T-helper 1 cell (primary cell): Measurements from ENCODE around the gene PNMA6A.
"Not testable (repeated sequence)": the region's sequence is repeated elsewhere in the genome, so short reads cannot be mapped to it uniquely, and the experiment has no call there.

Experiments
- DNase-seq, 5 donors: peaks; one replicate each; pipeline ENCODE4 v3.0.0-alpha.2; 2012 to 2020
- total RNA-seq, 4 donors: gene quantifications; one replicate each; lab custom pipeline; 2026; lab: John Stamatoyannopoulos, UW

The PNMA6A gene
- 0 to 0.23 (median 0.06) reads per million in 4 donors for total RNA-seq

DNA sequence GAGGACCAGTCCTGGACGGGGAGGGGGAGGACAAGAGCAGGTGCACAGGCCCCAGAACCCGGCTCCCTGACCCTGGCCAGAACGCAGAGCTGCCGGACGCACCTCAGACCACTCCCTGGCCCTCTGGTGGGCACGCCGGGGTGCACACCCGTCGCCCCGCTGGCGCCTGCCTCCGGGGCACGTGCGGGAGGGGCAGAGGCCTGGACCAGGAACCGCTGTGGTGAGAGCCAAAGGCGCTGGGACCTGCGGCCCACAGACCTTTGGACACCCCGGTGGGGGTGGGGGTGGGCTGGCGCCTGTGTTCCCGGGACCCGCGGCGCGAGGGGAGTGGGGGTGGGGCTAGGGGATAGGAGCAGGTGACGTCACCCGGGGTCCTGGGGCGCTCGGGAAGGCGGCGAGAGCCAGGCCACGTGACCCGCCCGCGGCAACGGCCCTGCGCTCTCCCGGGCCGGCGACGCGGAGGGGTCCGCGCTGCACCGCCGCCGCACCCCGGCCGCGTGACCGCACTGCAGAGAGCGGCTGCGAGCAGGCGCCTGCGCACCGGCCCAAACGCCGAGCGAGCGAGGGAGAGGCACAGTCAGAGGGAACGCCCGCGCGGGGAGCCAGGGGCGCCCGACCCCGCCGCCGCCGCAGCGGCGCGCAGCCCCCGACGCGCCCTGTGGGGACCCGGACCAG, at the start of gene PNMA6A:
TSS of gene PNMA6A (plus strand) at position 546 of the 675 bp plus-strand sequence. CDS start 609 bp downstream, outside the sequence.
- DNase-seq, result not testable (repeated sequence)

GRCh38 chrX:153026501-153026900, 45.8 kb upstream of the PNMA6A start:
- DNase-seq, result not testable (repeated sequence)

DNA sequence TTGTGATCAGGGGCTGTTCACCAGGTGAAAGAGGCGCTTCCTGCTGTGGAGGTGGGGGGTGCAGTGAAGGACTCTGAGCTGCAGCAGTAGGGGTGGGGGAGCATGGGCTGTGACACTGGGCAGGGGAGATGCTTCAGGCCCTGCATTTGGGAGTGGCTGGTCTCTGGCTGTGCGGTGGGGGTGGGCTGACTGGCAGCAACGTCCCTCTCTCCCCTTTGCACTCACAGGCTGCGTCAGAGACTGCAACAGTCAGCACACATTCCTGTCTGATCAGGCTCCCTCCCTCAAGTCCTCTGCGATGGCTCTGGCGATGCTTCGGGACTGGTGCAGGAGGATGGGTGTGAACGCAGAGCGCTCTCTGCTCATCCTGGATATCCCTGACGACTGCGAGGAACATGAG, 43.8 kb upstream of the PNMA6A start:
- DNase-seq, result peak in 1 of 5 donors; percentile 17

DNA sequence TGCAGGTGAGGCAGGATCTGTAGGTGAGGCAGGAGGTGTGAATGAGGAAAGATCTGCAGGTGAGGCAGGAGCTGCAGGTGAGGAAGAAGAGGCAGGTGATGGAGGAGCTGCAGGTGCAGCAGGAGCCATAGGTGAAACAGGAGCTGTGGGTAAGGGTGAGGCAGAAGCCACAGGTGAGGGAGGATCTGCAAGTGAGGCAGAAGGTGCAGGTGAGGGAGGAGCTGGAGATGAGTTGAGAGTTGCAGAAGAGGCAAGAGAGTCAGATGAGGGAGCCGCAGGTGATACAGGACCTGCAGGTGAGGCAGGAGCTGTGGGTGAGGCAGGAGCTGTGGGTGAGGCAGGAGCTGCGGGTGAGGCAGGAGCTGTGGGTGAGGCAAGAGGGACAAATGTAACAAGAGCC, 43.1 kb upstream of the PNMA6A start:
- no peak for DNase-seq

DNA sequence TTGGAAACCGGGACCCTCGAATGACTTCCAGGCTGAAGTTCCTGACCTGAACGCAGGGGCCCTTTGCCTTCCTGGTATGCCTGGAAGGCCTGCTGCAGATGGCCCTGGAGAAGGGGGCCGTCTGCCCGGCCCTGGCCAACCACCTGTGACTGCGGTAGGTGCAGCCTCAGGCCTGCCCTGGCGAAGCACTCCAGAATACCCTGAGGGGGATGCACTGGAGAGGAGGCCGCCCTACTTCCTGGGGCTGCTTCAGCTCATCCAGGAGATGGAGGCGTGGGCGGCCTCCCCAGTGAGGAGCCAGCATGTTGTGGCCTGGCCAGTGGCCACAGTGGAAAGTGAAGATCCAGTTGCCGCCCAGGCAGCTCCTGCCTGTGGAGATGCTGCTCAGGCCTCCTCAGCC, 42.4 kb upstream of the PNMA6A start:
- DNase-seq, result no peak

DNA sequence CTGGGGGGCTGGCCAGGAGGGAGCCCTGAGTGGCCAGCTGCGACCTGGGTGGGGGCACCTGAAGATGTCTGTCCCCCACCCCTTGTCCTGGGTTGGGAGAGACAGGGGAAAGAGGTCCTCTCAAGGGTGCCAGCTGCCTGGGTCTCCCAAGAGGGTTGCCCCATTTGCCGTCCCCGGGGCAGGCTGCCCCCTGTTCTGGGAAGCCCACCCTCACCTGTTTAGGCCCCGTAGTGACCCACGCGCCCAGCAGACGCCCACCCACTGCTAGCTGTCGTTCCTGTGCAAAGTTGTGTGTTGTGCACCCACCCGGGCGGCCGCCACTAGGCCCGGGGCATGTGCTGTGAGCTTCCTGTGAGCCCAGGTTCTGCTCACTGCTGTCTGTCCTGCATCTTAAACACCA, 41.5 kb upstream of the PNMA6A start:
- DNase-seq, result no peak

DNA sequence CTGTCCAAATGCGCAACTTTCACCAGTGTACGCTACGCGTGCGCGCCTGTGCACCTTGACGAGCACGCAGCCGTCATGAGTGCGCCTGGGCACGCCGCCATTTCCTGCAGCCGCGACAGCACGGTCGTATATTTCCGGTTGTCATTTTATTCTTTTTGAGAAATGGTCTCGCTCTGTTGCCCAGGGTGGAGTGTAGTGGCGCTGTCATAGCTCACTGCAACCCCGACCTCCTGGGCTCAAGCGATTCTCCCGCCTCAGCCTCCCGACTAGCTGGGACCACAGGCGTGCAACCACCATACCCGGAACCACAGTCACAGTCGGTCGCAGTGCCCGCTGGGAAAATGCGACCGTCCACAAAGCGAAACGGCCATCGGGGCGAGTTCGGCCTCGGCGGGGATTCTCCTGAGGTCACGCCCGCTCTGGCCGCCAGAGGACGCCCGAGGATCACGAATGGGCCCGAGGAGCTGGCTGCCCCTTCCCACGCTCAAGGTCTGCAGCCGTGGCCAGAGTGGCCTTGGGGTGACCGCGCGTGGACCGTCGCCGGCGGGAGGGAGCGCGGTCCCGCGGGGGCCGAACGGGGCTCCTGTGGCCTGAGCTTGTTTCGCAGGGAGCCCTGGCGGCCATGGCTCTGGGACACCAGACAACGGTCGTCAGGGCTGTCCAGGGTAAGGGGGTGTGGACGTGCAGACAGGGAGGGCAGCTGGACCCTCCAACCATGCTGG, 39.7 kb upstream of the PNMA6A start:
- DNase-seq, result peak in 4 of 5 donors; percentile 37 to 63 (median 45)

DNA sequence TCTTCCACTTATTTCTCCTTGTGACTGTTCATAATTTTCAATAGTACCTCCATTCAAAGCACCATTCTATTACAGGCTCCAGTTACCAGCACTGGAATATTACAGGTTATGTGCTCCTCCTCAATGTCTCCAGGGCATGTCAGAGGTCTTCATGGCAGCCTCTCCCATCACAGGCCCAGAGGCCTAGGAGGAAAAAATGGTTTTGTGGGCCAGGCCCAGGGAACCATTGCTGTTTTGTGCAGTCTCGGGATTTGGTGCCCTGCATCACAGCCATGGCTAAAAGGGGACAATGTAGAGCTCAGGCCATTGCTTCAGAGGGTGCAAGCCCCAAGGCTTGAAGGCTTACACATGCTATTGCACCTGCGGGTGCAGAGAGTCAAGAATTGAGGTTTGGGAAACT, 23.2 kb upstream of the PNMA6A start:
- DNase-seq, result no peak

- DNase-seq, result no peak
These were observed 19.7 kb upstream of the PNMA6A start for GRCh38 chrX:153052534-153052933.

DNA sequence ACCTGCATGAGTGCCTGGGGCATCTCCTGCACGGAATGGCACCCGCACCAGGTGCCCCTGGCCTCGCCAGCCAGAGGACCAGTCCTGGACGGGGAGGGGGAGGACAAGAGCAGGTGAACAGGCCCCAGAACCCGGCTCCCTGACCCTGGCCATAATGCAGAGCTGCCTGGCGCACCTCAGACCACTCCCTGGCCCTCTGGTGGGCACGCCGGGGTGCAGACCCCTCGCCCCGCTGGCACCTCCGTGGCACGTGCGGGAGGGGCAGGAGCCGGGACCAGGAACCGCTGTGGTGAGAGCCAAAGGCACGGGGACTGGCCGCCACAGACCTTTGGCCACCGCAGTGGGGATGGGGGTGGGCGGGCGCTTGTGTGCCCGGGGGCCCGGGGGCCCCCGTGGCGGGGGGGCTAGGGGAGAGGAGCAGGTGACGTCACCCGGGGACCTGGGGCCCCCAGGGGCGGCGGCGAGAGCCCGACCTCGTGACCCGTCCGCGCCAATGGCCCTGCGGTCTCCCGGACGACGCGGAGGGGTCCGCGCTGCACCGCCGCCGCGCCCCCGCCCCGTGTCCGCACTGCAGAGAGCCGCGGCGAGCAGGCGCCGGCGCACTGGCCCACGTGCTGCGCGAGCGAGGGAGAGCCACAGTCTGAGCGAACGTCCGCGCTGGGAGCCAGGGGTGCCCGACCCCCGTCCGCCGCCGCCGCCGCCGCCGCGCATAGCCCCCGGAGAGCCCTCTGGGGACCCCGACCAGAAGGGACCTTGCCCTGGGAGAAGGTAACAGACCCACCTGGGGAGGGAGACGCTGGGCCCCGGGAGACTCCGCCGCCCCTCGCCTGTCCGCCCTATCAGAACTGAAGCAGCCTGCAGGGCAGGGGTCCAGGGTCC, 16.1 kb upstream of the PNMA6A start, which contains the start of gene PNMA3:
TSS of gene PNMA3 (plus strand) at position 600 of the 879 bp plus-strand sequence. CDS start 586 bp downstream, outside the sequence.
- DNase-seq, result no peak

- DNase-seq, result no peak
These were observed 15.0 kb upstream of the PNMA6A start for GRCh38 chrX:153057281-153057680.

- DNase-seq, result no peak
These were observed 12.8 kb upstream of the PNMA6A start for GRCh38 chrX:153059191-153060094.

DNA sequence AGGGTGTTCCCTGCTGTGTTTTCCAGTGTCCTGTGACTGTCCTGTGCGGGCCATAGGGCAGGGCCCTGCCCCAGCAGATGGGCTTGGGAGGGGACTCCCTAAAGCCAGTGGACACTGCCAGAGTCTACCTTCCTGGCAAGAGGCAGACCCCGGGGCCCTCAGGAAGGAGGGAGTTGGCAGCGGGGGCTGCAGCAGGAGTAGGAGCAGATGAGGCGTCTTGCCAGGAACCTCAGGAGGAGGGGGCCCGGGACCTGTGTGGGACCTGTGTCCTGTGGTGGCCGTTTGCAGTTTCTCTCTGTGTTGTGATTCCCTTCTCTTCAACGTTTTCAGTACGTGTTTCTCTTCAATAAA, 12.2 kb upstream of the PNMA6A start:
- no peak for DNase-seq

- no peak for DNase-seq
These were observed 10.5 kb upstream of the PNMA6A start for GRCh38 chrX:153061732-153062131.

- no peak for DNase-seq
These were observed 8.9 kb upstream of the PNMA6A start for GRCh38 chrX:153063315-153063714.

GRCh38 chrX:153064061-153064460, 8.2 kb upstream of the PNMA6A start:
- DNase-seq, result no peak

- DNase-seq, result no peak
These were observed 6.9 kb upstream of the PNMA6A start for GRCh38 chrX:153065389-153065788.

GRCh38 chrX:153066402-153066801, 5.9 kb upstream of the PNMA6A start:
- not testable (repeated sequence) for DNase-seq

- DNase-seq, result not testable (repeated sequence)
These were observed 1.1 kb downstream of the PNMA6A start for GRCh38 chrX:153073331-153073730.

- no peak for DNase-seq
These were observed 2.1 kb downstream of the PNMA6A start for GRCh38 chrX:153074262-153074899.

DNA sequence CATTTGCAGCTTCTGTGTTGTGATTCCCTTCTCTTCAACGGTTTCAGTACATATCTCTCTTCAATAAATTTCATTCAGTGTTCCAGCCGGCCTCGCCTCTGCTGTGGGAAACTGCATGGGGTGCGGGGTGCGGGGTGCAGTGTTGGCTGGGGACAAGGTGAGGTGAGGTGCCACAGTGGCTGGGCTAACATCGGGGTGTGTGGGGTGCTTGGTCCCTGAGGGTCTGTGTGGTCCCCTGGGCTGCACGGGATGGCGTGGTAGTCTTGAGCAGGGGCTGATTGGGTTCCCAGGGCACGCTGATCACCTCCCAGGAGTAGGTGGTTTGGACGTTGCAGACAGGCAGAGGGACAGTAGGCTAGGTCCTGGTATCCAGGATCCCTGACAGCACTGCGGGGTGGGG, 2.7 kb downstream of the PNMA6A start:
- no peak for DNase-seq

DNA sequence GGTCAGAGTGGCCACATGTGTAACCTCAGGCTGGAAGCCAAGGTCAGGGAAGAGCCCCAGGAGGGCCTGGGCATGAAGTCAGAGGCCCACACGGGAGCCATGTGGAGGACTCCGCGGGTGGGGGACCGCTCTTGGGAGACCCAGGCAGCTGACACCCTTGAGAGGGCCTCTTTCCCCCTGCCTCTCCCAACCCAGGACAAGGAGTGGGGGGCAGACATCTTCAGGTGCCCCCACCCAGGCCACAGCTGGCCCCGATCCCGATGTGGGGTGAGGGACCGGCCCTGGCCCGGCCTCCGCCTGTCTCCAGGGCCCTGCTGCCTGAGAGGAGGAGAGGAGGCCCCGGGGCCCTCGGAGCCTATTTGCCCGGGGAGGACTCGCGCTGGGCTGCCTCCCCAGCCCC, 3.1 kb downstream of the PNMA6A start:
- DNase-seq, result no peak
